Measurements from ENCODE around the gene NPIPB2.
A peak's percentile ranks its signal among the peaks of the same experiment; 100 is the strongest.
"Not testable (repeated sequence)": the region's sequence is repeated elsewhere in the genome, so short reads cannot be mapped to it uniquely, and the experiment has no call there.

The NPIPB2 gene

DNA sequence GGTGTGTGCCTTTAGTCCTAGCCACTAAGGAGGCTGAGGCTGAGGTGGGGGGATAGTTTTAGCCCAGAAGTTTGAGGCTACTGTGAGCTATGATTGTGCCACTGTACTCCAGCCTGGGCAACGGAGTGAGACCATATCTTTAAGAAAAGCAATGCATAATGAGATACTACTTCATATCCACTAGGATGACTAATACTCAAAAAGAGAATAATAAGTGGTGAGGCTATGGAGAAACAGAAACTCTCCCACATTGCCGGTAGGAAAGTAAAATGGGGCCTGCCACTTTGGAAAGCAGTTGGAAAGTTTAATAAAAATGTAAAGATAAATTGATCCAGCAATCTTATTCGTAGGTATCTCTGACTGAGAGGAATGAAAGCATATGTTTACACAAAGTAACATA, 4.6 kb upstream of the NPIPB2 start:
- peak in 1 of 2 donors; percentile 29 for DNase-seq (ENCODE audit: low read depth in 2 of 2)
- TF ChIP-seq, protein P1, sequence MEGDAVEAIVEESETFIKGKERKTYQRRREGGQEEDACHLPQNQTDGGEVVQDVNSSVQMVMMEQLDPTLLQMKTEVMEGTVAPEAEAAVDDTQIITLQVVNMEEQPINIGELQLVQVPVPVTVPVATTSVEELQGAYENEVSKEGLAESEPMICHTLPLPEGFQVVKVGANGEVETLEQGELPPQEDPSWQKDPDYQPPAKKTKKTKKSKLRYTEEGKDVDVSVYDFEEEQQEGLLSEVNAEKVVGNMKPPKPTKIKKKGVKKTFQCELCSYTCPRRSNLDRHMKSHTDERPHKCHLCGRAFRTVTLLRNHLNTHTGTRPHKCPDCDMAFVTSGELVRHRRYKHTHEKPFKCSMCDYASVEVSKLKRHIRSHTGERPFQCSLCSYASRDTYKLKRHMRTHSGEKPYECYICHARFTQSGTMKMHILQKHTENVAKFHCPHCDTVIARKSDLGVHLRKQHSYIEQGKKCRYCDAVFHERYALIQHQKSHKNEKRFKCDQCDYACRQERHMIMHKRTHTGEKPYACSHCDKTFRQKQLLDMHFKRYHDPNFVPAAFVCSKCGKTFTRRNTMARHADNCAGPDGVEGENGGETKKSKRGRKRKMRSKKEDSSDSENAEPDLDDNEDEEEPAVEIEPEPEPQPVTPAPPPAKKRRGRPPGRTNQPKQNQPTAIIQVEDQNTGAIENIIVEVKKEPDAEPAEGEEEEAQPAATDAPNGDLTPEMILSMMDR (IDR thresholded peaks at IDR 0.05; ENCODE audit: low read depth, low read length), result no peak
- no peak overlapping the region for H3K4me3 ChIP-seq (replicated peaks in 1 of 2; ENCODE audit: low read depth in 2 of 2, low read length in 2 of 2)

DNA sequence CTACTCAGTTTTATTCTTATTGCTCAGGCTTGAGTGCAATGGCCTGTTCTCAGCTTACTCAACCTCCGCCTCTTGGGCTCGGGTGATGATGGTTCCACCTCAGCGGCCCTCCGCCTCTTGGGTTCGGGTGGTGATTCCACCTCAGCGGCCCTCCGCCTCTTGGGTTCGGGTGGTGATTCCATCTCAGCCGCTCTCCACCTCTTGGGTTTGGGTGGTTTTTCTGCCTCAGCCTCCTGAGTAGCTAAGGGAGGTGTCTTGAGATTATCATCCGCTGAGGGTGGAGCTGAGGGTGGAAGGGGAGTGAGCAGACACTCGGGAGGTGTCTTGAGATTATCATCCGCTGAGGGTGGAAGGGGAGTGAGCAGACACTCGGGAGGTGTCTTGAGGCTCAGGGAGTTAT, 14.5 kb downstream of the NPIPB2 start:
- not testable (repeated sequence) for DNase-seq (ENCODE audit: low read depth in 2 of 2); H3K4me3 ChIP-seq (replicated peaks in 1 of 2; ENCODE audit: low read depth in 2 of 2, low read length in 2 of 2)

DNA sequence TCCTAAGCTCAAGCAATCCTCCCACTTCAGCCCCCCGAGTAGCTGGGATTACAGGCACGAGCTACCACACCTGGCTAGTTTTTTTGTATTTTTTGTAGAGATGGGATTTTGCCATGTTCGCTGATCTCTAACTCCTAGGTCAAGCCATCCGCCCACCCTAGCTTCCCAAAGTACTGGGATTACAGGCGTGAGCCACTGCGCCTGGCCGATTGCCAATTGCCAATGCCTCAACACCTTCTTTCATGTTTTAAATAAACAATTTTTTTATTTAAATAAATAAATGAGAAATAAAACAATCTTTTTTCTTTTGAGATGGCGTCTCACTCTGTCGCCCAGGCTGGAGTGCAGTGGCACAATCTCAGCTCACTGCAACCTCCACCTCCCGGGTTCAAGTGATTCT, 17.8 kb downstream of the NPIPB2 start:
- H3K4me3 ChIP-seq (replicated peaks in 1 of 2; ENCODE audit: low read depth in 2 of 2, low read length in 2 of 2); DNase-seq (ENCODE audit: low read depth in 2 of 2): not testable (repeated sequence)

DNA sequence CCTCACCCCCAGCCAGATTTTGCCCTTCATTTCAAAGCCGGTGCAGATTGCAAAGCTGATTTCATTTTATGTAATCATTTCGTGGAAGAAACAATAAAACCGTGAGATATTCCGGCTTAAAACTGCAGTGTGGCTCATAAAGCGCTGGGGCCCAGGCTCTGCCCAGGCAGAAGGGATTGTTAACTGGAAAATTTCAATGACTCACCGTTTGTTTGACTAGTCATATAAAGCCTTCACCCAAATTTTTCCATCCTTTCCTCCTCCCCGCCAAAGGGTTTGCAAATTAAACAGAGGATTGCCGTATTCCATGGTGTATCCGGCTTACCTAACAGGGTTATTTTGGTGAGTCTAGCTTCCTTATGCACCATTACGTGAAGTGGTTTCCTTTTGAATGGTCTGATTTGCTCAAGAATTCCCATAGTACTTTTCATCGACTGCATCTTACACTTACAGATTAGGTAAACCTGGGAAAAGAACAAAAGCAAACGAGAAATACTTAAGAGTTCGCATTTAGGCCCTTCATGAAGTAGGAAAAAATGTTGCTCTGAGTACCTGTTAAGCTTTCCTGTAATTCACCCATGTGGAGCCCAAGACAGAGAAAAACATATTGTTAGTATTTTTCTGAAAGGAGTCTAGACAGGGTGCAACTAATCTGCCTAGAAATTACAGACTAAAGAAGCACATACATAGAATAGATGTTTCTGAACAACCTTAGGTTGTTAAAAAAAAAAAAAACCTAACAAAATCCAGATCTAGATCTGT, 25.1 kb downstream of the NPIPB2 start:
- DNase-seq (ENCODE audit: low read depth in 2 of 2), result peak in 1 of 2 donors; percentile 50
- TF ChIP-seq, protein P1 (IDR thresholded peaks at IDR 0.05; ENCODE audit: low read depth, low read length), result no peak

DNA sequence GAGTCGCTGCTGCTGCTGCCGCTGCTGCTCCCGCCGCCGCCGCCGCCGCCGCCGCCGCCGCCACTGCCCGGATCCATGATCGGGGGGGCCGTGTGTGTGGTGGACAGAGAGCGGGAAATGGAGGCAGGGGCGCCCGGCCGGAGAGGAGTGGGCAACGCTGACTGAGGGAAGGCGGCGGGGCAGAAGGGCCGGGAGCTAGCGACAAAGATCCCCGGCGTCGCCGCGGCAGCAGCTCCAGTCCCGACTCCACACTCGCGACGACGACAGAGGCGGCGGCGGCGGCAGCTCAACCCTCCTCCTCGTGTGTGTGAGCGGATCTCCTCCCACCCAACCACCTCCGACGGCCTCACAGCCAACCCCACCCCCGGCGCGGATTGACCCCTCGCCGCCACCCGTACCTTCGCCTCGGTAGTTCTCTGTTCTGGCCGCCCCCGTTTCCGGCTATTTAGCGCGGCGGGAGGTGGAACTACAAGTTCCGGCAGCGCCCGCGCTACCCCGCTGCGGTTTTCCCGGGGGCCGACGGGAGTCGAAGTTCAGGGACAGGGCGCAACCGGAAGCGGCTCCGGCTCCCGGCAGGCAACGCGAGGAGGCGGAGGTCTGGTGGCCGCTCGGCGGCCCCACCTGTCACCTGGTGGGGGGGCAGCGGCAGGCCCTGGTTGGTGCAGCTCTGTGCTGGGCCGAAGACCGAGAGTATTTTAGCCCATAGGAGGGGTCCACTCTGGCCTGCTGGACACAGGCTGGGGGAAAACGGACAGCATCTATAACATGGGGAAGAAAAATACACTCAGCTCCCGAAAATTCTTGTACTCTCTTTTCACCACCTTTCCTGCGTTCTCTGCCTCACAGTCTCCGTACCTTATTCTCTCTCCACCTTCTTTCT, 26.0 kb downstream of the NPIPB2 start, which contains the start of gene GSPT1:
GSPT1 (minus strand) TSS at position 313 of the 880 bp plus-strand sequence; CDS start at position 77, 236 bp downstream.
- peak within 1 kb of the TSS; percentile 72 to 90 for H3K4me3 ChIP-seq (replicated peaks in 1 of 2; ENCODE audit: low read depth in 2 of 2, low read length in 2 of 2)
- TF ChIP-seq, protein P1 (IDR thresholded peaks at IDR 0.05; ENCODE audit: low read depth, low read length), result no peak
- peak; percentile 98 to 99 for DNase-seq (ENCODE audit: low read depth in 2 of 2)

More for the DNA sequence above, 25.1 kb downstream of the NPIPB2 start:
- peak overlapping the region; percentile 60 to 90 for H3K4me3 ChIP-seq (replicated peaks in 1 of 2; ENCODE audit: low read depth in 2 of 2, low read length in 2 of 2)

DNA sequence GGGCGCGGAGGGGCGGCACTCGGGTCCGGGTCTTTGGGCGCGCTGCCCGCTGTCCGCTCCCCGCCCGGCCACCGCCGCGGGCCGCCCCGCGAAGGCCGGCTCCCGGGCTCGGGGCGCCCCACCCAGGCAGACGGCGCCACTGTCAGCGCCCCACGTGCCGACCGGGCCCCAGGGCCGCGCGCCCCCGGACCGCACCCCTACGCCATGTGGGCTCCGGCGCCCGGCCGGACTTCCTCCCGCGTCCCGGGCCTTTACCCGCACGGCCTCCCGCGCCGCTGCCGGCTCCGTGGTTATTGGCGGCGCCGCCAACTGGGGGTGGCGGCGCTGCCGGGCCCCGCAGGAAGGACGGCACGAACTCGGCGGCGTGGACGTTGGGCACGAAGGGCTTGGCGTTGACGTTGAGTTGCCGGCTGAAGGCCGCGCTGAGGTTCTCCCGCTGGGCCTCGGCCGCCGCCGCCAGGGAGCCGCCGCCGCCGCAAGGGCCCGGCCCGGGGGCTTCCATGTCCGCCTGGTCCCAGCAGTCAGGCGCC, 26.7 kb downstream of the NPIPB2 start:
- peak overlapping the region; percentile 72 to 90 for H3K4me3 ChIP-seq (replicated peaks in 1 of 2; ENCODE audit: low read depth in 2 of 2, low read length in 2 of 2)
- TF ChIP-seq, protein P1 (IDR thresholded peaks at IDR 0.05; ENCODE audit: low read depth, low read length), result no peak
- DNase-seq (ENCODE audit: low read depth in 2 of 2), result peak in 1 of 2 donors; percentile 10

DNA sequence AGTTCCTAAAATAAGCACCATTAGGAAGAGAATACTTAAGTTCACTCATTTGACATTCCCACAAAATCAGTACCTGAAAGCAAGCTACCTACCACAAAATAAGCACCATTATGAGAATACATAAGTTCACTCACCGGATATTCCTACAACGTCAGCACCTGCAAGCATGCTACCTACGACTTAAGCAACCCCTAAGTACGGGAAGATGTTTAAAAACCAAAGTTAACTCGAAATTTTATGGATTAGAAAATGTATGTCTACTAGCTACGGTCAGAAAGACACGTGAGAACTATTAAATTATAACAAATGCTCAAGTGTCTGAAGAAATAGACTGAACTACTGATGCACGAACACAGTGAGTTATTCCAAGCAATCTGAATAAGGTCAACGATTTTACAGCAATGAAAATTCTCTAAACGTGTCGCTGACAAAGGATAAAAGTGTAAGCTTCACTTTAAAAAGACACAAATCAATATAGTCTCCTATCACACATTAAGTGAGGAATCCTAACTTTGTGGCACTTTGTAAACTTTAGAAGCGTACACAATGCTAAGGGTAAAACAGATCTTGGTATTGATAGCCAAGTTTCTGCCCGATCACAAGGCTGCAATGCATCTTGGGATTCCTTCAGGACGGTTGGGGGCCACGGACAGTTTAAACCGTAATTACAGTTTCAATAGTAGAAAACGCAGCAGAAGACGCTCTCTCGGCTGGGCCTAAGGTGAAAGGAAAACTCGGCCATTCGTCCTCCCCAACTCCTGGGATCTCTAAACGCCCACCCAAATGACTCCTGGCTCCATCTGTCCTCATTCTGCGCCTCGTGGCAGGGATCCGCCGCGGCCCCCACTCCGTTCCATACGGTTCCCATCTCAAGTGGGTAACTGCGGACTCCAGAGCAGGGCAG, 27.4 kb downstream of the NPIPB2 start:
- peak overlapping the region; percentile 72 to 90 for H3K4me3 ChIP-seq (replicated peaks in 1 of 2; ENCODE audit: low read depth in 2 of 2, low read length in 2 of 2)
- DNase-seq (ENCODE audit: low read depth in 2 of 2), result peak; percentile 37 to 43
- TF ChIP-seq, protein P1 (IDR thresholded peaks at IDR 0.05; ENCODE audit: low read depth, low read length), result no peak
